GM23338 (cell line): Measurements from ENCODE around the gene TNFAIP8L1. TPM values are rescaled to one million over a fixed set of nuclear protein-coding genes. Genes with fewer than 3 reads are reported as not detected.
A peak's percentile ranks its signal among the peaks of the same experiment; 100 is the strongest.

Experiments
- ATAC-seq: fragments of 200-7000 bp; cut with Tn5 transposase; 3 replicates; pipeline ENCODE4 v1.9.1; 2020
- DNase-seq: peaks from one replicate; pipeline ENCODE4 v3.0.0-alpha.2; 2015; ENCODE audit warnings: low spot score
- H2AFZ ChIP-seq: fragments of 200-600 bp; sonication (generic); 2 replicates; pipeline ENCODE4 v1.8.0; 2016; ENCODE audit warnings: antibody characterized with exemption, mild to moderate bottlenecking, moderate library complexity
- H3F3A ChIP-seq: fragments of 200-600 bp; sonication (generic); replicated peaks from 2 replicates; pipeline ENCODE4 v1.8.0; 2017; ENCODE audit warnings: antibody characterized with exemption, mixed run types, low read depth
- H3K27ac ChIP-seq: fragments of 200-600 bp; sonication (generic); 2 replicates; pipeline ENCODE4 v1.6.1; 2016; ENCODE audit warnings: low read depth
- H3K27me3 ChIP-seq: fragments of 200-600 bp; sonication (generic); 2 replicates; pipeline ENCODE4 v1.8.0; 2016; ENCODE audit warnings: mild to moderate bottlenecking, mixed run types, moderate library complexity; ENCODE audit not compliant: insufficient read depth
- H3K36me3 ChIP-seq: fragments of 200-600 bp; sonication (generic); 2 replicates; pipeline ENCODE4 v1.8.0; 2016; ENCODE audit warnings: mild to moderate bottlenecking; ENCODE audit not compliant: insufficient read depth
- H3K4me1 ChIP-seq: fragments of 200-600 bp; sonication (generic); 2 replicates; pipeline ENCODE4 v1.8.0; 2016; ENCODE audit warnings: mild to moderate bottlenecking, moderate library complexity; ENCODE audit not compliant: insufficient read depth
- H3K4me2 ChIP-seq: fragments of 200-600 bp; sonication (generic); 2 replicates; pipeline ENCODE4 v1.7.1; 2017; ENCODE audit warnings: mixed run types
- H3K4me3 ChIP-seq: fragments of 200-600 bp; sonication (generic); 2 replicates; pipeline ENCODE4 v1.6.1; 2016; ENCODE audit warnings: mixed run types
- H3K79me2 ChIP-seq: fragments of 200-600 bp; sonication (generic); replicated peaks from 2 replicates; pipeline ENCODE4 v1.8.0; 2017; ENCODE audit warnings: mild to moderate bottlenecking; ENCODE audit not compliant: insufficient read depth
- H3K9me2 ChIP-seq: fragments of 200-600 bp; sonication (generic); 2 replicates; pipeline ENCODE4 v1.8.0; 2017; ENCODE audit not compliant: insufficient read depth
- H4K20me1 ChIP-seq: fragments of 200-600 bp; sonication (generic); replicated peaks from 2 replicates; pipeline ENCODE4 v1.8.0; 2017; ENCODE audit warnings: mild to moderate bottlenecking; ENCODE audit not compliant: insufficient read depth
- H3K27ac Mint-ChIP-seq: 2 replicates; pipeline ENCODE4 v1.8.0; 2020; ENCODE audit warnings: inconsistent platforms, mild to moderate bottlenecking, moderate library complexity, mixed read lengths
- H3K27me3 Mint-ChIP-seq: 3 replicates; pipeline ENCODE4 v1.8.0; 2022; ENCODE audit warnings: low read depth, mild to moderate bottlenecking, moderate library complexity, mixed read lengths, inconsistent platforms; ENCODE audit not compliant: insufficient read depth, poor library complexity
- H3K36me3 Mint-ChIP-seq: 3 replicates; pipeline ENCODE4 v1.8.0; 2021; ENCODE audit warnings: low read depth, mild to moderate bottlenecking, inconsistent platforms, moderate library complexity, mixed read lengths
- H3K4me1 Mint-ChIP-seq: 3 replicates; pipeline ENCODE4 v1.8.0; 2020; ENCODE audit warnings: mild to moderate bottlenecking, inconsistent platforms, mixed read lengths
- H3K4me3 Mint-ChIP-seq: 3 replicates; pipeline ENCODE4 v1.8.0; 2021; ENCODE audit warnings: moderate library complexity, mild to moderate bottlenecking, inconsistent platforms, mixed read lengths
- H3K9me3 Mint-ChIP-seq: 3 replicates; pipeline ENCODE4 v1.8.0; 2020; ENCODE audit warnings: moderate library complexity, mild to moderate bottlenecking, inconsistent platforms, mixed read lengths
- CREB1 ChIP-seq: fragments of 250-450 bp; sonication (Bioruptor Pico); IDR thresholded peaks from 2 replicates; pipeline ENCODE4 v1.5.0; 2020; ENCODE audit warnings: low read depth, mild to moderate bottlenecking, moderate library complexity
- CTCF ChIP-seq, 2 experiments: fragments of 200-600 bp in 1 of 2; sonication (generic) in 1 of 2; conservative IDR thresholded peaks; 2 replicates each; pipeline versions ENCODE4 v1.5.1 to v1.6.1; 2016 to 2017; ENCODE audit warnings: antibody characterized with exemption in 2 of 2, low read depth in 2 of 2, mild to moderate bottlenecking in 2 of 2, moderate library complexity in 1 of 2
- POLR2AphosphoS5 ChIP-seq: IDR thresholded peaks from 2 replicates; pipeline ENCODE4 v1.6.1; 2016; ENCODE audit warnings: antibody characterized with exemption, low read depth
- ZNF114 ChIP-seq: fragments of 250-450 bp; sonication (Bioruptor Pico); IDR thresholded peaks from 2 replicates; pipeline ENCODE4 v1.5.0; 2020; ENCODE audit warnings: mild to moderate bottlenecking, moderate library complexity
- polyA plus RNA-seq: library from polyadenylated mRNA; unstranded; fragments of >200 nt; fragmentation: Nextera tagmentation; extraction: Ambion mirVana; gene quantifications from 2 replicates; pipeline ENCODE4 v1.2.1, GENCODE V29; 2016
- total RNA-seq: library from RNA; depleted of rRNA; stranded (reverse); fragments of >200 nt; shearing (Covaris generic); gene quantifications from 2 replicates; pipeline ENCODE4 v1.2.3, GENCODE V29; 2014
- TF ChIP-seq, protein P1 (sequence below): IDR thresholded peaks from 2 replicates; pipeline ENCODE4 v1.6.1; 2016; ENCODE audit warnings: antibody characterized with exemption

The TNFAIP8L1 gene
- total and polyA plus RNA-seq, 2 experiments from 2014 or later = 2.7 to 4.1 TPM

GRCh38 chr19:4606921-4607678 is 32.2 kb upstream of the TNFAIP8L1 start:
- Mint-ChIP-seq H3K4me1 (peaks cover 15% of the 10 kb centered on the region), H3K27ac (no peak overlapping the region), H3K36me3 (no peaks in the 10 kb centered on the region), H3K27me3 (peaks cover 13% of the 10 kb centered on the region), H3K4me3 (peak overlapping the region; percentile 49), H3K9me3 (no peaks in the 10 kb centered on the region)
- Histone ChIP-seq H3K9me2 (no peaks in the 10 kb centered on the region), H3K27ac (no peak overlapping the region), H3K79me2 (no peaks in the 10 kb centered on the region), H3K4me2 (peak overlapping the region; percentile 78), H2AFZ (peak overlapping the region; percentile 96), H3K4me1 (peaks cover 8% of the 10 kb centered on the region; the same call in 1 of the 2 replicates), H4K20me1 (no peaks in the 10 kb centered on the region), H3K27me3 (peaks cover 9% of the 10 kb centered on the region), H3K4me3 (peak overlapping the region; percentile 55), H3F3A (peaks cover 5% of the 10 kb centered on the region; the same call in 1 of the 2 replicates), H3K36me3 (no peaks in the 10 kb centered on the region)
- ATAC-seq (peak; percentile 81), DNase-seq (peak; percentile 78)
- TF ChIP-seq POLR2AphosphoS5 (no peak), CTCF (conservative IDR thresholded peaks at IDR 0.05; ENCODE audit: low read depth in 2 of 2) (peak; percentile 61 to 77), CREB1 (no peak), ZNF114 (CRISPR knock-in tag) (no peak)

- Mint-ChIP-seq H3K27ac (no peak overlapping the region), H3K4me1 (peaks cover 15% of the 10 kb centered on the region), H3K9me3 (no peaks in the 10 kb centered on the region; the same call in 2 of the 3 replicates), H3K36me3 (no peaks in the 10 kb centered on the region), H3K27me3 (peaks cover 16% of the 10 kb centered on the region), H3K4me3 (no peak overlapping the region; the same call in 2 of the 3 replicates)
- H3K79me2 ChIP-seq = no peaks in the 10 kb centered on the region
- H3K27me3 ChIP-seq = peaks cover 9% of the 10 kb centered on the region
- DNase-seq (peak; percentile 64), ATAC-seq (peak; percentile 64)
- 0 out of 2 replicates have a peak overlapping the region, but pooled peaks have one; percentile 34 for H3K4me2 ChIP-seq
- H3K27ac ChIP-seq = no peak overlapping the region
- H3K9me2 ChIP-seq = no peaks in the 10 kb centered on the region
- peaks cover 8% of the 10 kb centered on the region; the same call in 1 of the 2 replicates for H3K4me1 ChIP-seq
- H2AFZ ChIP-seq = peak overlapping the region; percentile 63; the same call in 1 of the 2 replicates
- H3K4me3 ChIP-seq = peak overlapping the region; percentile 22; the same call in 1 of the 2 replicates
- no peaks in the 10 kb centered on the region for H3K36me3 ChIP-seq
- TF ChIP-seq, protein P1, sequence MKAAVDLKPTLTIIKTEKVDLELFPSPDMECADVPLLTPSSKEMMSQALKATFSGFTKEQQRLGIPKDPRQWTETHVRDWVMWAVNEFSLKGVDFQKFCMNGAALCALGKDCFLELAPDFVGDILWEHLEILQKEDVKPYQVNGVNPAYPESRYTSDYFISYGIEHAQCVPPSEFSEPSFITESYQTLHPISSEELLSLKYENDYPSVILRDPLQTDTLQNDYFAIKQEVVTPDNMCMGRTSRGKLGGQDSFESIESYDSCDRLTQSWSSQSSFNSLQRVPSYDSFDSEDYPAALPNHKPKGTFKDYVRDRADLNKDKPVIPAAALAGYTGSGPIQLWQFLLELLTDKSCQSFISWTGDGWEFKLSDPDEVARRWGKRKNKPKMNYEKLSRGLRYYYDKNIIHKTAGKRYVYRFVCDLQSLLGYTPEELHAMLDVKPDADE = no peak
- peak in 1 of 2 experiments; percentile 33; a peak in 2 of 4 replicates for TF ChIP-seq CTCF (conservative IDR thresholded peaks at IDR 0.05; ENCODE audit: low read depth in 2 of 2)
- no peaks in the 10 kb centered on the region for H4K20me1 ChIP-seq
- peaks cover 5% of the 10 kb centered on the region; the same call in 1 of the 2 replicates for H3F3A ChIP-seq
Observed at GRCh38 chr19:4609878-4610511, 29.3 kb upstream of the TNFAIP8L1 start.
